SK-N-SH treated with all-trans-retinoic acid at 6 μM for 48 hours (cell line): ENCODE results near the gene ZCCHC24.
A peak's percentile ranks its signal among the peaks of the same experiment; 100 is the strongest.

ENCODE experiments used
- ATAC-seq: fragments of 200-7000 bp; cut with Tn5 transposase; 3 replicates; pipeline ENCODE4 v1.9.1; 2020; ENCODE audit warnings: mild to moderate bottlenecking, moderate library complexity
- ARNTL ChIP-seq: fragments of 450-650 bp; formaldehyde crosslinking; IDR thresholded peaks from 2 replicates; pipeline ENCODE4 v1.5.0; 2020; ENCODE audit warnings: low read depth, mild to moderate bottlenecking, moderate library complexity, borderline replicate concordance
- BACH2 ChIP-seq: fragments of 250-450 bp; sonication (Bioruptor Pico); IDR thresholded peaks from 2 replicates; pipeline ENCODE4 v1.9.0; 2021; ENCODE audit warnings: mild to moderate bottlenecking, borderline replicate concordance
- CSDC2 ChIP-seq: fragments of 250-450 bp; sonication (Bioruptor Pico); IDR thresholded peaks from 2 replicates; pipeline ENCODE4 v1.5.0; 2020; ENCODE audit warnings: mild to moderate bottlenecking, moderate library complexity
- GLIS3 ChIP-seq: fragments of 250-450 bp; sonication (Bioruptor Pico); IDR thresholded peaks from 2 replicates; pipeline ENCODE4 v1.5.0; 2020; ENCODE audit warnings: mild to moderate bottlenecking, moderate library complexity
- RARB ChIP-seq: fragments of 250-450 bp; sonication (Bioruptor Pico); IDR thresholded peaks from 2 replicates; pipeline ENCODE4 v1.8.0; 2021; ENCODE audit warnings: mild to moderate bottlenecking, moderate library complexity
- SNAI2 ChIP-seq: fragments of 250-450 bp; sonication (Bioruptor Pico); IDR thresholded peaks from 2 replicates; pipeline ENCODE4 v1.5.0; 2020; ENCODE audit warnings: mild to moderate bottlenecking, moderate library complexity
- TCF4 ChIP-seq: fragments of 250-450 bp; sonication (Bioruptor Pico); IDR thresholded peaks from 2 replicates; pipeline ENCODE4 v1.8.0; 2021; ENCODE audit warnings: mild to moderate bottlenecking, moderate library complexity, borderline replicate concordance
- TOX ChIP-seq: fragments of 250-450 bp; sonication (Bioruptor Pico); IDR thresholded peaks from 2 replicates; pipeline ENCODE4 v1.8.0; 2021; ENCODE audit warnings: mild to moderate bottlenecking, moderate library complexity, borderline replicate concordance
- ZFP3 ChIP-seq: fragments of 250-450 bp; sonication (Bioruptor Pico); IDR thresholded peaks from 2 replicates; pipeline ENCODE4 v1.5.0; 2020; ENCODE audit warnings: mild to moderate bottlenecking, moderate library complexity
- ZFP30 ChIP-seq: fragments of 450-650 bp; formaldehyde crosslinking; IDR thresholded peaks from 2 replicates; pipeline ENCODE4 v1.5.0; 2022; ENCODE audit warnings: mild to moderate bottlenecking, moderate library complexity
- ZNF70 ChIP-seq: fragments of 450-650 bp; formaldehyde crosslinking; IDR thresholded peaks from 2 replicates; pipeline ENCODE4 v1.5.0; 2020; ENCODE audit warnings: mild to moderate bottlenecking, moderate library complexity
- TF ChIP-seq, protein P1 (sequence below): fragments of 250-450 bp; sonication (Bioruptor Pico); IDR thresholded peaks from 2 replicates; pipeline ENCODE4 v1.8.0; 2020; ENCODE audit warnings: mild to moderate bottlenecking, moderate library complexity, borderline replicate concordance
- TF ChIP-seq, protein P2 (sequence below): fragments of 250-450 bp; sonication (Bioruptor Pico); IDR thresholded peaks from 2 replicates; pipeline ENCODE4 v1.8.0; 2021; ENCODE audit warnings: low read depth, mild to moderate bottlenecking, moderate library complexity, borderline replicate concordance
- TF ChIP-seq, protein P3 (sequence below): fragments of 250-450 bp; sonication (Bioruptor Pico); IDR thresholded peaks from 2 replicates; pipeline ENCODE4 v1.5.1; 2021; ENCODE audit warnings: mild to moderate bottlenecking, moderate library complexity
- TF ChIP-seq, protein P4 (sequence below): fragments of 250-450 bp; sonication (Bioruptor Pico); IDR thresholded peaks from 2 replicates; pipeline ENCODE4 v1.5.0; 2020; ENCODE audit warnings: mild to moderate bottlenecking, moderate library complexity
- TF ChIP-seq, protein P5 (sequence below): fragments of 250-450 bp; sonication (Bioruptor Pico); IDR thresholded peaks from 2 replicates; pipeline ENCODE4 v1.5.1; 2020; ENCODE audit warnings: low read depth, mild to moderate bottlenecking, moderate library complexity

Gene ZCCHC24

DNA sequence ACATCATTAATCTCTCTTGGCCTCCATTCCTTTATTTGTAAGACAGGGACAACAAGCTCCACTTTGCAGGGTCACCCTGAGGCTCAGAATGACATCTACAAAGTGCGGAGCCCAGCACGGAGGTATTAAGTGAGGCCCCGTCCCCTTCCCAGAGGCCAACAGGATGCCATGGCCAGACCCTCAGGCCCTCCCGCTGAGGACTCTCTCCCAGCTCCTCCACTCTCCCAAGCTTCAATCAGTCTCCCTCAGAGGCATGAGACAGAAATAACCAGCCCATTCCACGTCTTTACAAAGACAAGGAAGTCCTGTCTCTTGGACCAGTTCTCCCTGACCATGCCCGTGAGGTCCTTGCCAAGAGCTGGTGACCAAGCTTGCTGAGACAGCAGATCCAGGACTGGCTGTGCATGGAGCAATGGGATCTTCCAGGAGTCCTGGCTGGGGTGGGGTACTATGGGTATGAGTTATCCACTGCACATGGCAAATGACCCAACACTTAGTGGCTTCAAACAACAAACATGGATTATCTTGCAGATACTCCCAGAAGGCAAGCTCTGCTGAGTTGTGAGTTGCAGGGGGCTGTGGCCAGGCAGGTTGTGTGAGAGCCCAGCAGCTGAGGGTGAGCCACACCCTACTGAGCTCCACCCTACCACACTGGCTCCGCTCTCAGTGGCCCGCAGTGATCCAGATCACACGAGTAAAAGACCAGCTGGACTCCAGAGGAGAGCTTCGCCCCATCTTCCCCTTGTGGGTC, 102.4 kb downstream of the ZCCHC24 start:
- no peak for ATAC-seq
- TF ChIP-seq, protein P1, sequence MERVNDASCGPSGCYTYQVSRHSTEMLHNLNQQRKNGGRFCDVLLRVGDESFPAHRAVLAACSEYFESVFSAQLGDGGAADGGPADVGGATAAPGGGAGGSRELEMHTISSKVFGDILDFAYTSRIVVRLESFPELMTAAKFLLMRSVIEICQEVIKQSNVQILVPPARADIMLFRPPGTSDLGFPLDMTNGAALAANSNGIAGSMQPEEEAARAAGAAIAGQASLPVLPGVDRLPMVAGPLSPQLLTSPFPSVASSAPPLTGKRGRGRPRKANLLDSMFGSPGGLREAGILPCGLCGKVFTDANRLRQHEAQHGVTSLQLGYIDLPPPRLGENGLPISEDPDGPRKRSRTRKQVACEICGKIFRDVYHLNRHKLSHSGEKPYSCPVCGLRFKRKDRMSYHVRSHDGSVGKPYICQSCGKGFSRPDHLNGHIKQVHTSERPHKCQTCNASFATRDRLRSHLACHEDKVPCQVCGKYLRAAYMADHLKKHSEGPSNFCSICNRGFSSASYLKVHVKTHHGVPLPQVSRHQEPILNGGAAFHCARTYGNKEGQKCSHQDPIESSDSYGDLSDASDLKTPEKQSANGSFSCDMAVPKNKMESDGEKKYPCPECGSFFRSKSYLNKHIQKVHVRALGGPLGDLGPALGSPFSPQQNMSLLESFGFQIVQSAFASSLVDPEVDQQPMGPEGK (CRISPR knock-in tag): no peak
- no peak for TF ChIP-seq RARB (CRISPR knock-in tag)

DNA sequence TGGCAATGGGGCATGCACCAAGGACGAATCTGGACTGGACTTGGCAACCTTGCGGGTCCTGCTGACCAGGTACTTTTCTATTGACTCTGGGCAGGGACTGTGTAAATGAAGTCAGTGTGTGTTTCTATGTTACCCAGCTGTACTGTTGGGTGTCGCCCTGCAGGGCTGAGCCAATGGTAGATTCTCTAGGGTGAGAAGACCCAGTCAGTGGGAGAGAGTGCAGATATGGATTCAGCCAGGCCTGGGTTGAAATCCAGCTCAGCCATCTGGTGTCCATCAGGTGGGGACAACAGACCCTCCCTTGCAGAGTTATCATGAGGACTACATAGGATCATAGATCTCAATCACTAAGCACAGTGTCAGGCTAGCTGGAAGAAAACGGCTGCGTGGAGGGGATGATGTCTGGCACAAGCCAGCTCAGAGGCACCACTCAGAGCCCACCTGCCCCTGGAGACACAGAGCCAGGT, 103.1 kb downstream of the ZCCHC24 start:
- no peak; the same call in 2 of the 3 replicates for ATAC-seq
- TF ChIP-seq ARNTL (no peak), TCF4 (peak; percentile 86), TOX (CRISPR knock-in tag) (no peak), ZFP3 (CRISPR knock-in tag) (no peak)
- TF ChIP-seq, protein P2, sequence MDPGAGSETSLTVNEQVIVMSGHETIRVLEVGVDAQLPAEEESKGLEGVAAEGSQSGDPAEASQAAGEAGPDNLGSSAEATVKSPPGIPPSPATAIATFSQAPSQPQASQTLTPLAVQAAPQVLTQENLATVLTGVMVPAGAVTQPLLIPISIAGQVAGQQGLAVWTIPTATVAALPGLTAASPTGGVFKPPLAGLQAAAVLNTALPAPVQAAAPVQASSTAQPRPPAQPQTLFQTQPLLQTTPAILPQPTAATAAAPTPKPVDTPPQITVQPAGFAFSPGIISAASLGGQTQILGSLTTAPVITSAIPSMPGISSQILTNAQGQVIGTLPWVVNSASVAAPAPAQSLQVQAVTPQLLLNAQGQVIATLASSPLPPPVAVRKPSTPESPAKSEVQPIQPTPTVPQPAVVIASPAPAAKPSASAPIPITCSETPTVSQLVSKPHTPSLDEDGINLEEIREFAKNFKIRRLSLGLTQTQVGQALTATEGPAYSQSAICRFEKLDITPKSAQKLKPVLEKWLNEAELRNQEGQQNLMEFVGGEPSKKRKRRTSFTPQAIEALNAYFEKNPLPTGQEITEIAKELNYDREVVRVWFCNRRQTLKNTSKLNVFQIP (CRISPR knock-in tag): no peak
- TF ChIP-seq, protein P3, sequence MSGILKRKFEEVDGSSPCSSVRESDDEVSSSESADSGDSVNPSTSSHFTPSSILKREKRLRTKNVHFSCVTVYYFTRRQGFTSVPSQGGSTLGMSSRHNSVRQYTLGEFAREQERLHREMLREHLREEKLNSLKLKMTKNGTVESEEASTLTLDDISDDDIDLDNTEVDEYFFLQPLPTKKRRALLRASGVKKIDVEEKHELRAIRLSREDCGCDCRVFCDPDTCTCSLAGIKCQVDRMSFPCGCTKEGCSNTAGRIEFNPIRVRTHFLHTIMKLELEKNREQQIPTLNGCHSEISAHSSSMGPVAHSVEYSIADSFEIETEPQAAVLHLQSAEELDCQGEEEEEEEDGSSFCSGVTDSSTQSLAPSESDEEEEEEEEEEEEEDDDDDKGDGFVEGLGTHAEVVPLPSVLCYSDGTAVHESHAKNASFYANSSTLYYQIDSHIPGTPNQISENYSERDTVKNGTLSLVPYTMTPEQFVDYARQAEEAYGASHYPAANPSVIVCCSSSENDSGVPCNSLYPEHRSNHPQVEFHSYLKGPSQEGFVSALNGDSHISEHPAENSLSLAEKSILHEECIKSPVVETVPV: no peak
- TF ChIP-seq, protein P4, sequence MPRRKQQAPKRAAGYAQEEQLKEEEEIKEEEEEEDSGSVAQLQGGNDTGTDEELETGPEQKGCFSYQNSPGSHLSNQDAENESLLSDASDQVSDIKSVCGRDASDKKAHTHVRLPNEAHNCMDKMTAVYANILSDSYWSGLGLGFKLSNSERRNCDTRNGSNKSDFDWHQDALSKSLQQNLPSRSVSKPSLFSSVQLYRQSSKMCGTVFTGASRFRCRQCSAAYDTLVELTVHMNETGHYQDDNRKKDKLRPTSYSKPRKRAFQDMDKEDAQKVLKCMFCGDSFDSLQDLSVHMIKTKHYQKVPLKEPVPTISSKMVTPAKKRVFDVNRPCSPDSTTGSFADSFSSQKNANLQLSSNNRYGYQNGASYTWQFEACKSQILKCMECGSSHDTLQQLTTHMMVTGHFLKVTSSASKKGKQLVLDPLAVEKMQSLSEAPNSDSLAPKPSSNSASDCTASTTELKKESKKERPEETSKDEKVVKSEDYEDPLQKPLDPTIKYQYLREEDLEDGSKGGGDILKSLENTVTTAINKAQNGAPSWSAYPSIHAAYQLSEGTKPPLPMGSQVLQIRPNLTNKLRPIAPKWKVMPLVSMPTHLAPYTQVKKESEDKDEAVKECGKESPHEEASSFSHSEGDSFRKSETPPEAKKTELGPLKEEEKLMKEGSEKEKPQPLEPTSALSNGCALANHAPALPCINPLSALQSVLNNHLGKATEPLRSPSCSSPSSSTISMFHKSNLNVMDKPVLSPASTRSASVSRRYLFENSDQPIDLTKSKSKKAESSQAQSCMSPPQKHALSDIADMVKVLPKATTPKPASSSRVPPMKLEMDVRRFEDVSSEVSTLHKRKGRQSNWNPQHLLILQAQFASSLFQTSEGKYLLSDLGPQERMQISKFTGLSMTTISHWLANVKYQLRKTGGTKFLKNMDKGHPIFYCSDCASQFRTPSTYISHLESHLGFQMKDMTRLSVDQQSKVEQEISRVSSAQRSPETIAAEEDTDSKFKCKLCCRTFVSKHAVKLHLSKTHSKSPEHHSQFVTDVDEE: peak; percentile 50; the same call in 1 of the 2 replicates

DNA sequence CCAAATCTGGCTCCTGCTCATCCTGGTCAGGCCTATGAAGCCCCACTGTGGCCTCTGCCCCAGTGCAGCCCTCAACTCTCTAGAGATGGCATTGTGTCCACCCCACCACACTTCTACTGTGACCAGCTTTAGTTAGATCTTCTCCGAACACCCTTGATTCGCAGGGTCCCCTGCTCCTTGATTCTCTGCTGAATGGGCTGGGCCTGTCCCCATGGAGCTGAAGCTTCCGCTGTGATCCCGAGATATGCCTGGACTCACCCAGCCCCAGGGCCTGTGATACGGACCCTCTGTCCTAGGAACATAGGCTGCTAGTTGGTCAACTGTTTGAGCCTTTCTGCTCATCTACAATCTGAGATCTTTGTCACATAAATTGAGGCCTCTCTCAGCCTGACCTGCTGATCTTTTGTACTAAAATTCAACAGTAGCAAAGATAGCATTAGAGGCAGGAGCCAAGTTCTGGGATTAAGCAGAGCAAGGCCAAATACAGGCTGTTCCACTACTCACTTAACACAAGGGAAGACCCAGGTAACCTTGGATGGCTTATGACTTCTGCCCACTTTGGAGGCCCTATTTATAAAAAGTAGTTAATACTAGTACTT, 104.7 kb downstream of the ZCCHC24 start:
- TF ChIP-seq SNAI2 (CRISPR knock-in tag) (no peak), GLIS3 (CRISPR knock-in tag) (no peak), BACH2 (no peak), ZNF70 (CRISPR knock-in tag) (no peak), ZFP30 (no peak), CSDC2 (CRISPR knock-in tag) (no peak), TOX (CRISPR knock-in tag) (no peak), RARB (CRISPR knock-in tag) (no peak), ZFP3 (CRISPR knock-in tag) (no peak)
- TF ChIP-seq, protein P2 (CRISPR knock-in tag): no peak
- TF ChIP-seq, protein P4: no peak
- TF ChIP-seq, protein P1 (CRISPR knock-in tag): no peak
- TF ChIP-seq, protein P3: no peak
- TF ChIP-seq, protein P5, sequence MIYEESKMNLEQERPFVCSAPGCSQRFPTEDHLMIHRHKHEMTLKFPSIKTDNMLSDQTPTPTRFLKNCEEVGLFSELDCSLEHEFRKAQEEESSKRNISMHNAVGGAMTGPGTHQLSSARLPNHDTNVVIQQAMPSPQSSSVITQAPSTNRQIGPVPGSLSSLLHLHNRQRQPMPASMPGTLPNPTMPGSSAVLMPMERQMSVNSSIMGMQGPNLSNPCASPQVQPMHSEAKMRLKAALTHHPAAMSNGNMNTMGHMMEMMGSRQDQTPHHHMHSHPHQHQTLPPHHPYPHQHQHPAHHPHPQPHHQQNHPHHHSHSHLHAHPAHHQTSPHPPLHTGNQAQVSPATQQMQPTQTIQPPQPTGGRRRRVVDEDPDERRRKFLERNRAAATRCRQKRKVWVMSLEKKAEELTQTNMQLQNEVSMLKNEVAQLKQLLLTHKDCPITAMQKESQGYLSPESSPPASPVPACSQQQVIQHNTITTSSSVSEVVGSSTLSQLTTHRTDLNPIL (CRISPR knock-in tag): no peak
- TF ChIP-seq, all 23 proteins: peak for 0
- no peak for ATAC-seq
